ENCODE measurements around the gene NPPA.

DNA sequence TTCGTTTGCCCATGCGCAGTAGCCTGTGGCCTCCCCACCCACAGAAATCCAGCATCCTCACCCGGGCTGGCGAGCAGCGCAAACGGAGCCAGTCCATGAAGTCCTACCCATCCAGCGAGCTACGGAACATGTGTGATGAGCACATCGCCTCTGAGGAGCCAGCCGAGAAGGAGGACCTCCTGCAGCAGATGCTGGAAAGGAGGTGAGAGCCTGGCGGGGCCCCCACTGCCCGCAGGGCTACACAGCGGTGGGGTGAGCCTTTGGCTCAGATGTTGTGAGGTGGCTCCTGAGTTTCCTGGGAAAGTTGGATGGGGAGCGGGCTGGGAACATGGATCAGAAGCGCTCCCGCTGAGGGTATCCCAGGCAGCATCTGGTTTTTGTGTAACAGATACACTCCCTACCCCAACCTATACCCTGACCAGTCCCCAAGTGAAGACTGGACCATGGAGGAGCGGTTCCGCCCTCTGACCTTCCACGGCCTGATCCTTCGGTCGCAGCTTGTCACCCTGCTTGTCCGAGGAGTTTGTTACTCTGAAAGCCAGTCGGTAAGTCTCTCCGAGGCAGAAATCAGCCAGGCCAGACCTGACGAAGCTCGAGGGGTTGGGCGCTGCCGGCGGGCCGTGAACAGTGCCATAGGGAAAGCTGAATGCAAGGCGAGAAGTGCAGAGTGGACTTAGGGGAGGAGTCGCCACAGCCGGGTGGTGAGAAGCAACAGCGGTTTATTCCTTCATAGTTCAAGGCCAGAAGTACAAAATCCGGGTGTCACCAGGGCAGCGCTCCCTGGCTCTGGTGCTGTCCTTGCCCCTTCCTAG lies 10.4 kb downstream of the NPPA start:
- TF ChIP-seq CTCF (IDR thresholded peaks at IDR 0.05; ENCODE audit: low read length) (no peak), EZH2 (IDR thresholded peaks at IDR 0.05; ENCODE audit: borderline replicate concordance, low read length) (no peak)

Measured in OCI-LY1 (cell line).